ENCODE data around the gene FBXO31. TPM values are rescaled to one million over a fixed set of nuclear protein-coding genes. Genes with fewer than 3 reads are reported as not detected.

Gene FBXO31
- total RNA-seq, 1 donor from 2014 or later: 5.8 TPM

- Mint-ChIP-seq H3K4me3 (no peak overlapping the region), H3K36me3 (peaks cover 4% of the 10 kb centered on the region), H3K27me3 (ENCODE audit: insufficient read depth, low read depth) (peaks cover under 1% of the 10 kb centered on the region), H3K27ac (peak overlapping the region; percentile 85), H3K4me1 (no peaks in the 10 kb centered on the region), H3K9me3 (no peaks in the 10 kb centered on the region)
- Histone ChIP-seq H3K36me3 (no peaks in the 10 kb centered on the region), H3K9ac (no peak overlapping the region), H3K4me1 (peaks cover 4% of the 10 kb centered on the region), H3K4me2 (no peak overlapping the region), H3K79me2 (ENCODE audit: low read depth) (no peaks in the 10 kb centered on the region), H3F3A (ENCODE audit: low read depth) (no peaks in the 10 kb centered on the region), H3K27me3 (no peaks in the 10 kb centered on the region), H4K20me1 (ENCODE audit: low read depth) (no peaks in the 10 kb centered on the region), H3K4me3 (no peak overlapping the region), H3K27ac (no peak overlapping the region), H2AFZ (replicated peaks) (no peak overlapping the region), H3K9me3 (ENCODE audit: low read depth) (no peaks in the 10 kb centered on the region)
- TF ChIP-seq EZH2 (IDR thresholded peaks at IDR 0.05): no peak
- no peak for TF ChIP-seq EZH2phosphoT487 (IDR thresholded peaks at IDR 0.05)
- TF ChIP-seq CTCF (IDR thresholded peaks at IDR 0.05): no peak
- DNase-seq (ENCODE audit: low spot score): no peak
Measured at GRCh38 chr16:87309620-87310525, 73.7 kb downstream of the FBXO31 start.

GRCh38 chr16:87308826-87309225 lies 74.8 kb downstream of the FBXO31 start:
- no peak overlapping the region for H3K4me3 ChIP-seq
- H3K4me2 ChIP-seq: no peak overlapping the region
- peaks cover 4% of the 10 kb centered on the region for H3K4me1 ChIP-seq
- no peaks in the 10 kb centered on the region for H3K27me3 ChIP-seq
- H3F3A ChIP-seq (ENCODE audit: low read depth): no peaks in the 10 kb centered on the region
- H3K27me3 Mint-ChIP-seq (ENCODE audit: insufficient read depth, low read depth): no peaks in the 10 kb centered on the region
- H3K36me3 Mint-ChIP-seq: peaks cover 4% of the 10 kb centered on the region
- no peaks in the 10 kb centered on the region for H3K9me3 Mint-ChIP-seq
- H3K4me3 Mint-ChIP-seq: no peak overlapping the region
- no peak overlapping the region for H2AFZ ChIP-seq (replicated peaks)
- no peaks in the 10 kb centered on the region for H3K36me3 ChIP-seq
- H4K20me1 ChIP-seq (ENCODE audit: low read depth): no peaks in the 10 kb centered on the region
- no peaks in the 10 kb centered on the region for H3K4me1 Mint-ChIP-seq
- no peak for DNase-seq (ENCODE audit: low spot score)
- H3K79me2 ChIP-seq (ENCODE audit: low read depth): no peaks in the 10 kb centered on the region
- H3K27ac ChIP-seq: no peak overlapping the region
- TF ChIP-seq EZH2 (IDR thresholded peaks at IDR 0.05) (no peak), EZH2phosphoT487 (IDR thresholded peaks at IDR 0.05) (no peak), CTCF (IDR thresholded peaks at IDR 0.05) (no peak)
- no peak overlapping the region for H3K27ac Mint-ChIP-seq
- H3K9ac ChIP-seq: no peak overlapping the region
- no peaks in the 10 kb centered on the region for H3K9me3 ChIP-seq (ENCODE audit: low read depth)

GRCh38 chr16:87306516-87306915 lies 77.1 kb downstream of the FBXO31 start:
- Histone ChIP-seq H3K4me3 (no peak overlapping the region), H3K9ac (no peak overlapping the region), H4K20me1 (ENCODE audit: low read depth) (no peaks in the 10 kb centered on the region), H3K4me2 (no peak overlapping the region), H2AFZ (replicated peaks) (no peak overlapping the region), H3K27ac (no peak overlapping the region), H3K79me2 (ENCODE audit: low read depth) (no peaks in the 10 kb centered on the region), H3K9me3 (ENCODE audit: low read depth) (no peaks in the 10 kb centered on the region), H3K4me1 (peaks cover 4% of the 10 kb centered on the region), H3K27me3 (no peaks in the 10 kb centered on the region), H3K36me3 (no peaks in the 10 kb centered on the region), H3F3A (ENCODE audit: low read depth) (no peaks in the 10 kb centered on the region)
- H3K4me1 Mint-ChIP-seq: no peaks in the 10 kb centered on the region
- no peaks in the 10 kb centered on the region for H3K9me3 Mint-ChIP-seq
- H3K4me3 Mint-ChIP-seq: no peak overlapping the region
- DNase-seq (ENCODE audit: low spot score): no peak
- no peak for TF ChIP-seq EZH2 (IDR thresholded peaks at IDR 0.05)
- no peak for TF ChIP-seq EZH2phosphoT487 (IDR thresholded peaks at IDR 0.05)
- TF ChIP-seq CTCF (IDR thresholded peaks at IDR 0.05): no peak
- H3K27me3 Mint-ChIP-seq (ENCODE audit: insufficient read depth, low read depth): no peaks in the 10 kb centered on the region
- H3K27ac Mint-ChIP-seq: no peak overlapping the region
- H3K36me3 Mint-ChIP-seq: peaks cover 4% of the 10 kb centered on the region

All from neural progenitor cell (in vitro differentiated cells).